GM21717 (cell line): Measurements from ENCODE around the gene IFNB1.

Experiments used
- ATAC-seq: cut with Tn5 transposase; IDR thresholded peaks from one replicate; pipeline ENCODE4 v1.9.1; 2021; ENCODE audit warnings: mild to moderate bottlenecking, moderate library complexity; ENCODE audit not compliant: unreplicated experiment

IFNB1 gene

GRCh38 chr9:21070906-21071305 is 6.8 kb downstream of the IFNB1 start:
- no peak for ATAC-seq

GRCh38 chr9:21070171-21070571 is 7.6 kb downstream of the IFNB1 start:
- ATAC-seq = no peak

GRCh38 chr9:21060919-21061561 is 16.7 kb downstream of the IFNB1 start:
- ATAC-seq = peak; percentile 56

DNA sequence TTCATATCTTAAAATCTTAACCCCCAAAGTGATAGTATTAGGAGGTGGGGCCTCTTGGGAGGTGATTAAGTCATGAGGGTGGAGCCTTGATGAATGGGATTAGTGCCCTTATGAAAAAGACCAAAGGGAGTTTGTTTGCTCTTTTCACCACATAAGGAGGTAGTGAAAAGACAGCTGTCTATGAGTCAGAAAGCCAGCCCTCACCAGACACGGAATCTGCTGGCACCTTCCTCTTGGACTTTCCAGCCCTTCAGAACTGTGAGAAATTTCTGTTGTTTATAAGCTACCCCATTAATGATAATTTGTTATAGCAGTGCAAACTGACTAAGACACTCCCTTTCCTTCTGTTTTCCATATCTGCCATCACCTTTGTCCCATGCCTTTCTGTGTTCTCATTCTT is 20.8 kb downstream of the IFNB1 start:
- no peak for ATAC-seq

GRCh38 chr9:21053851-21054250 is 23.9 kb downstream of the IFNB1 start:
- no peak for ATAC-seq

DNA sequence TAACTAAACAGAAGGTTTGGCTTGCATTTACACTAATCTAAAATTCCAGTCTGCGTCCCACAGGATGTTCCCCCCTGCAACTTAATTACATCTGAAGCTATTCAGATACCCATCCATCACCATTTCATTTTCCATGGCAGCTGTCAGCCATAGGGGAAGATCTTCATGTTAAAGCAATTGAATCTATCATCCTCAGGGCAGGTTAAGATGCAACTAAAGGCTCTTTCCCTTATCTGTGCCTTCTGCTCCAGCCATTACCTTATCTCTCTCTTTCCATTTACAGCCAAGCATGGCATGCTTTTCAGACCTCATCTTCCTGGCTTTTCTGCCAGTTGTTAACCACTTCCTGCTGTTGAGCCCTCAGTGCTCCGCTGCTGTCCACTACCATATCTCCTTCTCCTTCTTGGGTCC is 30.5 kb downstream of the IFNB1 start:
- no peak for ATAC-seq

GRCh38 chr9:21043841-21044240 is 33.9 kb downstream of the IFNB1 start:
- no peak for ATAC-seq

DNA sequence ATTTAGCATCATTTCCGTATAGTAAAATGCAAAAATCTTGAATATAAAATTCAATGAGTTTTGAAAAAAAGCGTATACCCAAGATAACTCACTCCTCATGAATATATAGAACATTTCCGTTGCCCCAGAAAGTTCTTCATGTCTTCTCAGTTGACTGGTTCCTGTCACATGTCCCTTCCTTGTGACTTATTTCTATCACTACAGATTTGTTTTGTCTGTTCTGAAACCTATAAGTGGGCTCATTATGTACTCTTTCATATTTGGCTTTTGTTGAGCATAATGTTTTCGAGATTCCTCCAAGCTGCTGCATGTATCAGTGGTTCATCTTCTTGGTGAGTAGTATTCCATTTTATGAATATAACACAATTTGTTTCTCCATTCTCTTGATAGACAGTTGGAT is 35.3 kb downstream of the IFNB1 start:
- ATAC-seq = no peak

- no peak for ATAC-seq
Observed at GRCh38 chr9:21039302-21039701, 38.4 kb downstream of the IFNB1 start.

DNA sequence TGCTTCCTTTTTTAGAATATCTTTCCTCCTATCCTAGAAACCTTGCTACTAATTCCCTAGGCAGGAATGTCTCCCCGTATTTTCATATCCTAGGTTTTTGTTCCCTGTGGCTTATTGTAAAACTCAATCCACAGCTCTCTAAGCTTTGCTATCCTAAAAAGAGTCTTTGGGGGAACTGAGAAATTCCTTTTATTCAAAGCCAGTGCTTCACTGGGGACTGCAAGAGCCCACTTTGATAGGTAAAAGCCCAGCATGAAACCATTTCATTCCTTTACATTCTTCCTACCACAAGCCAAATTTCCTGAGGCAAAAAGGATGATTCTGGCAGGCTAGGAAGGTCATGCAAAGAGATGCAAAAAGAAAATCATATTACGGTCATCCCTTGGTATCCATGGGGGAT is 40.5 kb downstream of the IFNB1 start:
- ATAC-seq = no peak

DNA sequence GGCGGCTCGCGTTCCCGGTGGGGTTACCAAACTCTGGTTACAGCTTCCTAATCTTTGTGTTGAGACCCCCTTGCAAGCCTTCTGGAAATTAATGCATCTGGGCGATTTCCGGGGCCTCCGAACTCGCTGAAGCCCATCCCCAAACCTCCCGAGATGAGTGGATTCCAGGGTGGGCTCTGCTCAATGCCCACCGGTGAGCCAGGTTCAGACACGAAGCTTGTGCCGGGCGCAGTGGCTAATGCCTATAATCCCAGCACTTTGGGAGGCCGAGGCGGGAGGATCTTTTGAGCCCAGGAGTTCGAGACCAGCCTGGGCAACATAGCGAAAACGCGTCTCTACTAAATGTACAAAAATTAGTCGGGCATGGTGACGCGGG is 45.9 kb downstream of the IFNB1 start:
- no peak for ATAC-seq

- ATAC-seq = peak; percentile 80
Observed at GRCh38 chr9:21031091-21031807, 46.5 kb downstream of the IFNB1 start, which contains the start of gene HACD4. Gene HACD4, minus strand, starts transcription at chr9:21031640. Its CDS starts 50 bp downstream, at chr9:21031590.

GRCh38 chr9:21030389-21031035 is 47.2 kb downstream of the IFNB1 start:
- peak; percentile 66 for ATAC-seq

- no peak for ATAC-seq
Observed at GRCh38 chr9:21029661-21030060, 48.1 kb downstream of the IFNB1 start.

DNA sequence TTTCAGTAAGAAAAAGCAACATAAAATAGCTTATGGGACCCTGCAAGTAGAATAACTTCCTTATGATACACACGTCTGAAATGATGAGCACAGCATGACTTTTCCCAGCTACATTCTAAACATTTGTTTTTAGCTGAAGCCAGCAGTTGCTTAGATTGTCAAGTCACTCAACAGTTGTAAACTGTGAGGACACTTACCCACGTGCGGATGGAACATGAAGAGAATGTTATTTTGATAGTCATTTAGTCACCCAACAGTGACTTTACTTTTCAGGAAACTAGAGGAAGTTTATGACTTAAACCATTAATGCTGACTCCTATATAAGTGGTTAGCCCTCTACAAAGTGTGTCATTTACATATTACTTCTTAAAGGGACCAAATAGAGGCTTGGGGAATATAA is 49.3 kb downstream of the IFNB1 start:
- no peak for ATAC-seq

DNA sequence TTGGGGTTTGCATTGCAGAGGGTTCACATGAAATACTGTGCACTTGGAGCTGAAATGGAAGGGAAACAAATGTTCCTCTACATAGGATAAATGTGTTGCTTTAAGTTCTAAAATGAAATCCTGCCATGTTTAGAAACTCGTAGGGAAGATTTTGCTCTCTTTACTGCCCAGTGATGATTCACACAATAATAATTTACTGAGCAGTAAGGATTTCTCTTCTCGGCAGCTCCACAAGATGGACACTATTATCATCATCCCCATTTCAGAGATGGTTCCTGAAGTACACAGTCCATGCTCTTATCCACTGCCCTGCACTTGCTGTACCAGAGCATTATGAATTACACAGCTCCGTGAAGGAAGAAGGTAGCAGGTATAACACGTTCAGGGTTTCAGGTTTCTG is 50.4 kb downstream of the IFNB1 start:
- no peak for ATAC-seq
